Uterus (tissue), 2 donors: ENCODE results near the gene GAS7.

Experiments
- CTCF ChIP-seq, 4 experiments: fragments of 200-600 bp in 2 of 4; fragments of 450-650 bp in 2 of 4; sonication (generic) in 2 of 4; IDR thresholded peaks; one replicate each; pipeline ENCODE4 v1.5.1; 2016 to 2019; ENCODE audit warnings: antibody characterized with exemption in 4 of 4, mild to moderate bottlenecking in 2 of 4, moderate library complexity in 1 of 4
- POLR2A ChIP-seq, 2 donors: fragments of 450-650 bp; IDR thresholded peaks; one replicate each; pipeline ENCODE4 v1.6.1; 2016; ENCODE audit warnings: antibody characterized with exemption in 2 of 2, mild to moderate bottlenecking in 1 of 2, moderate library complexity in 1 of 2

GRCh38 chr17:10170233-10170632, 28.2 kb downstream of the GAS7 start:
- TF ChIP-seq POLR2A (IDR thresholded peaks at IDR 0.05) (no peak), CTCF (IDR thresholded peaks at IDR 0.05) (no peak)
